Upper lobe of left lung (tissue), 4 donors: ENCODE data around the gene ZNF621.

Source experiments
- EP300 ChIP-seq, 4 donors: sonication (generic); formaldehyde crosslinking; IDR thresholded peaks; one replicate each; pipeline ENCODE4 v1.5.1; 2017; ENCODE audit warnings: antibody characterized with exemption in 4 of 4, control low read depth in 2 of 4
- POLR2AphosphoS5 ChIP-seq, 2 donors: sonication (generic); formaldehyde crosslinking; IDR thresholded peaks; one replicate each; pipeline ENCODE4 v1.5.1; 2017; ENCODE audit warnings: antibody characterized with exemption in 2 of 2

GRCh38 chr3:40524568-40525285 lies at the start of gene ZNF621:
- TF ChIP-seq EP300 (IDR thresholded peaks at IDR 0.05) (no peak), POLR2AphosphoS5 (IDR thresholded peaks at IDR 0.05) (peak; percentile 89 to 97)
